AG04450 (cell line): Measurements from ENCODE around the gene IKBKG. TPM values are rescaled to one million over a fixed set of nuclear protein-coding genes. Genes with fewer than 3 reads are reported as not detected.

Experiments used
- CTCF ChIA-PET: fragments of 300-600, 350-600 bp; formaldehyde crosslinking; extraction: SDS; loops from one replicate; lab custom pipeline; 2022; ENCODE audit warnings: antibody characterized with exemption, inconsistent platforms; lab: Charles Lee
- POLR2A ChIA-PET: fragments of 350-600 bp; formaldehyde crosslinking; extraction: SDS; loops from one replicate; lab custom pipeline; 2021; ENCODE audit warnings: antibody characterized with exemption, inconsistent platforms; lab: Yijun Ruan, JAX
- DNase-seq: peaks from one replicate; pipeline ENCODE4 v3.0.0-alpha.2; 2011; ENCODE audit warnings: low read depth, low spot score
- H3K27ac ChIP-seq: one replicate; pipeline ENCODE4 v1.5.1; 2012; ENCODE audit warnings: low read depth, low read length, control low read depth
- H3K27me3 ChIP-seq: one replicate; pipeline ENCODE4 v1.6.0; 2012; ENCODE audit warnings: low read length; ENCODE audit not compliant: control insufficient read depth, insufficient read depth
- H3K4me3 ChIP-seq: 2 replicates; pipeline ENCODE4 v1.5.1; 2011; ENCODE audit warnings: mild to moderate bottlenecking, low read depth, low read length, control low read depth
- H3K9me3 ChIP-seq: 2 replicates; pipeline ENCODE4 v1.5.1; 2012; ENCODE audit warnings: low read length; ENCODE audit not compliant: control insufficient read depth, insufficient read depth
- CTCF ChIP-seq: IDR thresholded peaks from 2 replicates; pipeline ENCODE4 v1.5.1; 2011; ENCODE audit warnings: low read depth, low read length, control low read depth, inconsistent platforms
- polyA plus RNA-seq: library from polyadenylated mRNA; depleted of rRNA; stranded (reverse); fragments of >200 nt; gene quantifications from 2 replicates; pipeline ENCODE4 v1.2.3, GENCODE V29; 2011

IKBKG gene
- polyA plus RNA-seq, 1 experiment, result 25.1 TPM

GRCh38 chrX:154541589-154541895 is 5.9 kb upstream of the IKBKG start:
- Histone ChIP-seq H3K4me3 (no peak overlapping the region), H3K27ac (peak overlapping the region; percentile 97), H3K9me3 (no peaks in the 10 kb centered on the region), H3K27me3 (no peaks in the 10 kb centered on the region)
- ChIA-PET POLR2A (interaction anchor here (0.6 to 1.2 kb wide), 2 partner anchors 10 to 16 kb away, joined by 3 read pairs; no protein-coding TSS in a partner anchor), CTCF (no interaction called here)
- DNase-seq, result no peak
- TF ChIP-seq CTCF, result no peak

GRCh38 chrX:154541896-154542722 is 5.3 kb upstream of the IKBKG start:
- no peak for TF ChIP-seq CTCF
- ChIA-PET CTCF (no interaction called here), POLR2A (interaction anchor here (0.6 to 1.2 kb wide), 4 partner anchors 9 to 18 kb away, joined by 3 to 7 read pairs (median 3); no protein-coding TSS in a partner anchor)

GRCh38 chrX:154542723-154543424 is 4.5 kb upstream of the IKBKG start:
- no peak for TF ChIP-seq CTCF
- H3K27ac ChIP-seq, result peak overlapping the region; percentile 97
- no peak overlapping the region for H3K4me3 ChIP-seq
- H3K9me3 ChIP-seq, result no peaks in the 10 kb centered on the region
- POLR2A ChIA-PET, result interaction anchor here (0.6 to 1.0 kb wide), 2 partner anchors 10 to 19 kb away, joined by 3 to 7 read pairs; no protein-coding TSS in a partner anchor
- CTCF ChIA-PET, result interaction anchor here (0.6 kb wide), 1 partner anchor 128 kb away, joined by 4 read pairs; no protein-coding TSS in a partner anchor
- no peaks in the 10 kb centered on the region for H3K27me3 ChIP-seq
- no peak for DNase-seq

More at GRCh38 chrX:154541896-154542722, 5.3 kb upstream of the IKBKG start:
- H3K4me3 ChIP-seq, result 0 out of 2 replicates have a peak overlapping the region, but pooled peaks have one; percentile 4
- no peaks in the 10 kb centered on the region for H3K9me3 ChIP-seq
- DNase-seq, result peak; percentile 87
- H3K27ac ChIP-seq, result peak overlapping the region; percentile 97
- H3K27me3 ChIP-seq, result no peaks in the 10 kb centered on the region

- no peak for DNase-seq
- POLR2A ChIA-PET, result no interaction called here
Measured at GRCh38 chrX:154545673-154546274, 1.6 kb upstream of the IKBKG start.

More at GRCh38 chrX:154545673-154546274, 1.6 kb upstream of the IKBKG start:
- CTCF ChIA-PET, result no interaction called here
- no peak overlapping the region for H3K27ac ChIP-seq
- TF ChIP-seq CTCF, result no peak
- H3K9me3 ChIP-seq, result no peaks in the 10 kb centered on the region
- peak overlapping the region; percentile 74 for H3K4me3 ChIP-seq
- no peaks in the 10 kb centered on the region for H3K27me3 ChIP-seq
